HepG2 (cell line): Measurements from ENCODE around the gene CHP1. TPM values are rescaled to one million over a fixed set of nuclear protein-coding genes. Genes with fewer than 3 reads are reported as not detected.

Source experiments
- CENPX ChIP-seq: sonication (generic); formaldehyde crosslinking; IDR thresholded peaks from 2 replicates; pipeline ENCODE4 v1.9.0; 2021; ENCODE audit warnings: mild to moderate bottlenecking, missing genetic modification reagents, moderate library complexity
- CREB1 ChIP-seq, 2 experiments: fragments of 450-650 bp in 1 of 2; IDR thresholded peaks; 2 replicates each; pipeline ENCODE4 v1.6.1; 2016 to 2017; ENCODE audit warnings: control low read depth in 1 of 2, mild to moderate bottlenecking in 1 of 2, missing compliant biosample characterization in 1 of 2, missing genetic modification characterization in 1 of 2
- EHMT2 ChIP-seq: fragments of 200-600 bp; sonication (generic); IDR thresholded peaks from 2 replicates; pipeline ENCODE4 v1.7.0; 2017; ENCODE audit warnings: antibody characterized with exemption, low read depth, low read length, borderline replicate concordance
- HOXA7 ChIP-seq: sonication (generic); formaldehyde crosslinking; IDR thresholded peaks from 2 replicates; pipeline ENCODE4 v1.8.1; 2022; ENCODE audit warnings: mild to moderate bottlenecking, missing genetic modification reagents, moderate library complexity
- IKZF5 ChIP-seq: IDR thresholded peaks from 2 replicates; pipeline ENCODE4 v1.6.1; 2018; ENCODE audit warnings: missing genetic modification reagents, mild to moderate bottlenecking, missing compliant biosample characterization
- MBNL3 ChIP-seq: fragments of 250-450 bp; sonication (Bioruptor Pico); conservative IDR thresholded peaks from 2 replicates; pipeline ENCODE4 v1.8.0; 2022; ENCODE audit warnings: mild to moderate bottlenecking, inconsistent platforms
- MYC ChIP-seq: sonication (generic); formaldehyde crosslinking; IDR thresholded peaks from 2 replicates; pipeline ENCODE4 v1.9.0; 2021; ENCODE audit warnings: missing genetic modification reagents, borderline replicate concordance
- RBAK ChIP-seq: sonication (generic); formaldehyde crosslinking; IDR thresholded peaks from 2 replicates; pipeline ENCODE4 v1.5.1; 2020; ENCODE audit warnings: mild to moderate bottlenecking, missing genetic modification reagents
- SAFB2 ChIP-seq: sonication (generic); formaldehyde crosslinking; IDR thresholded peaks from 2 replicates; pipeline ENCODE4 v1.5.1; 2020; ENCODE audit warnings: missing genetic modification reagents, low read depth, mild to moderate bottlenecking, borderline replicate concordance
- TRIM24 ChIP-seq: sonication (generic); formaldehyde crosslinking; IDR thresholded peaks from 2 replicates; pipeline ENCODE4 v1.8.0; 2022; ENCODE audit warnings: mild to moderate bottlenecking, missing genetic modification reagents
- ZFP36L2 ChIP-seq: sonication (generic); formaldehyde crosslinking; IDR thresholded peaks from 2 replicates; pipeline ENCODE4 v1.4.0; 2020; ENCODE audit warnings: missing genetic modification reagents
- ZMYM2 ChIP-seq: sonication (generic); formaldehyde crosslinking; IDR thresholded peaks from 2 replicates; pipeline ENCODE4 v1.8.0; 2022; ENCODE audit warnings: mild to moderate bottlenecking, missing genetic modification reagents
- ZNF230 ChIP-seq: sonication (generic); formaldehyde crosslinking; IDR thresholded peaks from 2 replicates; pipeline ENCODE4 v1.4.0; 2020; ENCODE audit warnings: mild to moderate bottlenecking, missing genetic modification reagents
- ZNF253 ChIP-seq: sonication (generic); formaldehyde crosslinking; IDR thresholded peaks from 2 replicates; pipeline ENCODE4 v1.8.0; 2022; ENCODE audit warnings: mild to moderate bottlenecking, missing genetic modification reagents, borderline replicate concordance
- ZNF280B ChIP-seq: sonication (generic); formaldehyde crosslinking; IDR thresholded peaks from 2 replicates; pipeline ENCODE4 v1.5.0; 2020; ENCODE audit warnings: missing genetic modification reagents, mild to moderate bottlenecking, borderline replicate concordance
- ZNF713 ChIP-seq: sonication (generic); formaldehyde crosslinking; IDR thresholded peaks from 2 replicates; pipeline ENCODE4 v1.4.0; 2020; ENCODE audit warnings: mild to moderate bottlenecking, missing genetic modification reagents
- polyA plus RNA-seq, 8 experiments: library from polyadenylated mRNA; depleted of rRNA in 3 of 8; stranded (reverse) in 7 of 8; unstranded in 1 of 8; fragments of >200 nt; fragmentation: Illumina TruSeq in 4 of 8; extraction: Trizol in 4 of 8; gene quantifications; 2 replicates each; pipeline versions ENCODE4 v1.2.1 to v1.2.3, GENCODE V29; 2011 to 2016; ENCODE audit warnings: low read depth in 4 of 8, missing spikeins in 1 of 8, mixed read lengths in 1 of 8; ENCODE audit not compliant: insufficient read depth in 1 of 8
- total RNA-seq, 5 experiments: library from RNA; depleted of rRNA; stranded (reverse); fragments of >200 nt; fragmentation: Illumina TruSeq; extraction: Trizol; gene quantifications; 2 replicates each; pipeline ENCODE4 v1.2.3, GENCODE V29; 2016; ENCODE audit warnings: low read depth in 1 of 5
- TF ChIP-seq, protein P1 (sequence below): sonication (generic); formaldehyde crosslinking; conservative IDR thresholded peaks from 2 replicates; pipeline ENCODE4 v1.4.0; 2020; ENCODE audit warnings: mild to moderate bottlenecking, missing genetic modification reagents, moderate library complexity
- TF ChIP-seq, protein P2 (sequence below): sonication (generic); formaldehyde crosslinking; IDR thresholded peaks from 2 replicates; pipeline ENCODE4 v1.4.0; 2020; ENCODE audit warnings: missing genetic modification reagents, borderline replicate concordance
- TF ChIP-seq, protein P3 (sequence below): sonication (generic); formaldehyde crosslinking; IDR thresholded peaks from 2 replicates; pipeline ENCODE4 v1.4.0; 2020; ENCODE audit warnings: mild to moderate bottlenecking, missing genetic modification reagents

Gene CHP1
- total and polyA plus RNA-seq, 2 of the 13 experiments (the other 11 are each of a cell fraction or from before 2014, with no cell fraction given) = 49.6 to 76.4 TPM

DNA sequence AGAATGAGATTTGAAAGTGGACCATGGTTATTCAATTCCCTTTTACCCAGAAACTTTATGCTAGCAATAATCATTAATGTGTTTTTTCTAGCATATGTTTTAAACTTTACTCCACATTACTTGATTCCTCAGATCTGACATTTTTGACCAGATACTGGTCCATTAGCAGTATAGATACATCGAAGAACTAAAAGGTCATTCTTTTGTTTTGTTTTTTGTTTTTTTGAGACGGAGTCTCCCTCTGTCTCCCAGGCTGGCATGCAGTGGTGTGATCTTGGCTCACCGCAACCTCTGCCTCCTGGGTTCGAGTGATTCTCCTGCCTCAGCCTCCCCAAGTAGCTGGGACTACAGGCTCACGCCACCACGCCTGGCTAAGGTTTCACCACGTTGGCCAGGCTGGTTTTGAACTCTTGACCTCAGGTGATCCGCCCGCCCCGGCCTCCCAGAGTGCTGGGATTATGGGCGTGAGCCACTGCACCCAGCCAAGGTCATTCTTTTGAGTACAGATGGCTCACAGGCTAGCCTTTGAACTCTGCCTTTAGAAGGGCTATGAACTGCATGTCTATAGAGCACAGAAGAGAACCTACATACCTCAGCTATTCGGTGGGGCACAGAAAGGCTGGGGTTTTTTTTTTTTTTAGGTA, 28.6 kb downstream of the CHP1 start (continued):
- TF ChIP-seq, protein P1, sequence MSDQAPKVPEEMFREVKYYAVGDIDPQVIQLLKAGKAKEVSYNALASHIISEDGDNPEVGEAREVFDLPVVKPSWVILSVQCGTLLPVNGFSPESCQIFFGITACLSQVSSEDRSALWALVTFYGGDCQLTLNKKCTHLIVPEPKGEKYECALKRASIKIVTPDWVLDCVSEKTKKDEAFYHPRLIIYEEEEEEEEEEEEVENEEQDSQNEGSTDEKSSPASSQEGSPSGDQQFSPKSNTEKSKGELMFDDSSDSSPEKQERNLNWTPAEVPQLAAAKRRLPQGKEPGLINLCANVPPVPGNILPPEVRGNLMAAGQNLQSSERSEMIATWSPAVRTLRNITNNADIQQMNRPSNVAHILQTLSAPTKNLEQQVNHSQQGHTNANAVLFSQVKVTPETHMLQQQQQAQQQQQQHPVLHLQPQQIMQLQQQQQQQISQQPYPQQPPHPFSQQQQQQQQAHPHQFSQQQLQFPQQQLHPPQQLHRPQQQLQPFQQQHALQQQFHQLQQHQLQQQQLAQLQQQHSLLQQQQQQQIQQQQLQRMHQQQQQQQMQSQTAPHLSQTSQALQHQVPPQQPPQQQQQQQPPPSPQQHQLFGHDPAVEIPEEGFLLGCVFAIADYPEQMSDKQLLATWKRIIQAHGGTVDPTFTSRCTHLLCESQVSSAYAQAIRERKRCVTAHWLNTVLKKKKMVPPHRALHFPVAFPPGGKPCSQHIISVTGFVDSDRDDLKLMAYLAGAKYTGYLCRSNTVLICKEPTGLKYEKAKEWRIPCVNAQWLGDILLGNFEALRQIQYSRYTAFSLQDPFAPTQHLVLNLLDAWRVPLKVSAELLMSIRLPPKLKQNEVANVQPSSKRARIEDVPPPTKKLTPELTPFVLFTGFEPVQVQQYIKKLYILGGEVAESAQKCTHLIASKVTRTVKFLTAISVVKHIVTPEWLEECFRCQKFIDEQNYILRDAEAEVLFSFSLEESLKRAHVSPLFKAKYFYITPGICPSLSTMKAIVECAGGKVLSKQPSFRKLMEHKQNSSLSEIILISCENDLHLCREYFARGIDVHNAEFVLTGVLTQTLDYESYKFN (CRISPR knock-in tag) = peak; percentile 95
- no peak for TF ChIP-seq RBAK (CRISPR knock-in tag)
- peak; percentile 87 for TF ChIP-seq MYC (CRISPR knock-in tag)
- TF ChIP-seq ZNF253 (CRISPR knock-in tag) = no peak
- TF ChIP-seq, protein P2, sequence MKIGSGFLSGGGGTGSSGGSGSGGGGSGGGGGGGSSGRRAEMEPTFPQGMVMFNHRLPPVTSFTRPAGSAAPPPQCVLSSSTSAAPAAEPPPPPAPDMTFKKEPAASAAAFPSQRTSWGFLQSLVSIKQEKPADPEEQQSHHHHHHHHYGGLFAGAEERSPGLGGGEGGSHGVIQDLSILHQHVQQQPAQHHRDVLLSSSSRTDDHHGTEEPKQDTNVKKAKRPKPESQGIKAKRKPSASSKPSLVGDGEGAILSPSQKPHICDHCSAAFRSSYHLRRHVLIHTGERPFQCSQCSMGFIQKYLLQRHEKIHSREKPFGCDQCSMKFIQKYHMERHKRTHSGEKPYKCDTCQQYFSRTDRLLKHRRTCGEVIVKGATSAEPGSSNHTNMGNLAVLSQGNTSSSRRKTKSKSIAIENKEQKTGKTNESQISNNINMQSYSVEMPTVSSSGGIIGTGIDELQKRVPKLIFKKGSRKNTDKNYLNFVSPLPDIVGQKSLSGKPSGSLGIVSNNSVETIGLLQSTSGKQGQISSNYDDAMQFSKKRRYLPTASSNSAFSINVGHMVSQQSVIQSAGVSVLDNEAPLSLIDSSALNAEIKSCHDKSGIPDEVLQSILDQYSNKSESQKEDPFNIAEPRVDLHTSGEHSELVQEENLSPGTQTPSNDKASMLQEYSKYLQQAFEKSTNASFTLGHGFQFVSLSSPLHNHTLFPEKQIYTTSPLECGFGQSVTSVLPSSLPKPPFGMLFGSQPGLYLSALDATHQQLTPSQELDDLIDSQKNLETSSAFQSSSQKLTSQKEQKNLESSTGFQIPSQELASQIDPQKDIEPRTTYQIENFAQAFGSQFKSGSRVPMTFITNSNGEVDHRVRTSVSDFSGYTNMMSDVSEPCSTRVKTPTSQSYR (CRISPR knock-in tag) = peak; percentile 26; the same call in 1 of the 2 replicates
- peak; percentile 84; the same call in 1 of the 2 replicates for TF ChIP-seq ZNF280B (CRISPR knock-in tag)
- TF ChIP-seq SAFB2 (CRISPR knock-in tag) = peak; percentile 33; the same call in 1 of the 2 replicates
- TF ChIP-seq IKZF5 (CRISPR knock-in tag) = peak; percentile 82; the same call in 1 of the 2 replicates
- no peak for TF ChIP-seq HOXA7 (CRISPR knock-in tag)
- TF ChIP-seq ZFP36L2 (CRISPR knock-in tag) = no peak
- no peak for TF ChIP-seq CREB1 (IDR thresholded peaks at IDR 0.05)
- TF ChIP-seq CREB1 (CRISPR knock-in tag; IDR thresholded peaks at IDR 0.05) = peak; percentile 54; the same call in 1 of the 2 replicates
- TF ChIP-seq ZMYM2 (CRISPR knock-in tag) = peak; percentile 100
- no peak for TF ChIP-seq ZNF230 (CRISPR knock-in tag)
- TF ChIP-seq MBNL3 (CRISPR knock-in tag) = no peak
- TF ChIP-seq ZNF713 = no peak
- TF ChIP-seq EHMT2 = no peak
- TF ChIP-seq TRIM24 (CRISPR knock-in tag) = peak; percentile 52; the same call in 1 of the 2 replicates
- TF ChIP-seq CENPX (CRISPR knock-in tag) = no peak
- TF ChIP-seq, protein P3, sequence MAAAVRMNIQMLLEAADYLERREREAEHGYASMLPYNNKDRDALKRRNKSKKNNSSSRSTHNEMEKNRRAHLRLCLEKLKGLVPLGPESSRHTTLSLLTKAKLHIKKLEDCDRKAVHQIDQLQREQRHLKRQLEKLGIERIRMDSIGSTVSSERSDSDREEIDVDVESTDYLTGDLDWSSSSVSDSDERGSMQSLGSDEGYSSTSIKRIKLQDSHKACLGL (CRISPR knock-in tag) = peak; percentile 36; the same call in 1 of the 2 replicates
